HFF-Myc (cell line): ENCODE results near the gene TLE5.

Source experiments
- DNase-seq: peaks from one replicate; pipeline ENCODE4 v3.0.0-alpha.2; 2011; ENCODE audit warnings: low read depth; ENCODE audit errors: extremely low read depth
- H3K4me3 ChIP-seq: replicated peaks from 2 replicates; pipeline ENCODE4 v1.5.1; 2011; ENCODE audit warnings: low read depth, mild to moderate bottlenecking, control low read depth, low read length
- TF ChIP-seq, protein P1 (sequence below): IDR thresholded peaks from 2 replicates; pipeline ENCODE4 v1.5.1; 2012; ENCODE audit warnings: mild to moderate bottlenecking, low read depth, low read length, control low read depth; ENCODE audit errors: missing control alignments

The TLE5 gene

DNA sequence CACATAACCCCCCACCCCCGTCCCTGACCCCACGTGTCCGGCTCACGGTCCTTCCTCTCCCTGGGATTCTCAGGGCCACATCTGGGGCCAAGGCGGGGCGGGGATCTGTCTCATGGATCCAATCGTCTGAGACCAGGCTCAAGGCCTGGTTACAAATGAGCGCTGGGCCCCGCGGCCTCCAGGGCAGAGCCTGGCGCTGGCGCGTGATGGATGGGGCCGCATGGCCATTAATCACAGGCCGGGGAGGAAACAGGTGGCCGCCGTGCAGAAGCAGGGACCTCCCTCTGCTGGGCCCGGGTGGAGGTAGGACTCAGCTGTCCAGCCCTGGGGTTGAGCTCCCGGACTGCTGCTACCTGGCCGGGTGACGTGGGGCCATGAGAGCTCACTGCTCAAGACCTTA is 5.8 kb upstream of the TLE5 start:
- no peak overlapping the region for H3K4me3 ChIP-seq
- TF ChIP-seq, protein P1, sequence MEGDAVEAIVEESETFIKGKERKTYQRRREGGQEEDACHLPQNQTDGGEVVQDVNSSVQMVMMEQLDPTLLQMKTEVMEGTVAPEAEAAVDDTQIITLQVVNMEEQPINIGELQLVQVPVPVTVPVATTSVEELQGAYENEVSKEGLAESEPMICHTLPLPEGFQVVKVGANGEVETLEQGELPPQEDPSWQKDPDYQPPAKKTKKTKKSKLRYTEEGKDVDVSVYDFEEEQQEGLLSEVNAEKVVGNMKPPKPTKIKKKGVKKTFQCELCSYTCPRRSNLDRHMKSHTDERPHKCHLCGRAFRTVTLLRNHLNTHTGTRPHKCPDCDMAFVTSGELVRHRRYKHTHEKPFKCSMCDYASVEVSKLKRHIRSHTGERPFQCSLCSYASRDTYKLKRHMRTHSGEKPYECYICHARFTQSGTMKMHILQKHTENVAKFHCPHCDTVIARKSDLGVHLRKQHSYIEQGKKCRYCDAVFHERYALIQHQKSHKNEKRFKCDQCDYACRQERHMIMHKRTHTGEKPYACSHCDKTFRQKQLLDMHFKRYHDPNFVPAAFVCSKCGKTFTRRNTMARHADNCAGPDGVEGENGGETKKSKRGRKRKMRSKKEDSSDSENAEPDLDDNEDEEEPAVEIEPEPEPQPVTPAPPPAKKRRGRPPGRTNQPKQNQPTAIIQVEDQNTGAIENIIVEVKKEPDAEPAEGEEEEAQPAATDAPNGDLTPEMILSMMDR = no peak
- no peak for DNase-seq

DNA sequence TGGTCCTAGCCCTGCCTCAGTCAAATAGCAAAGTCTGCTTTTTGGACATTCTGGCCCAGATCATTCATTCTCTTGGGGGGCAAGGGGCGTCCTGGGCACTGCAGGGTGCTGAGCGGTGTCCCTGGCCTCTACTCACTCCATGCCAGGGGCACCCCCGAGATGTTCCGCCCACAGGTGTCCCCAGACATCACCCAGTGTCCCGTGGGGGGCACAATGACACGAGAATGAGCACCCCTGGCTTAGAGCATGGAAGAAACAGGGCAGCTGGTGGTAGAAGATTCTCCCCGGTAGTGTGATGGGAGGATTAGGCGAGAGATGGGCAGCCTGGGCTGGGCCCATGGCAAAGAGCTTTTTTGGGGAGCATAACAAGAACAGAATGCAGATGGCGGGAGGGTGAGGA is 5.3 kb upstream of the TLE5 start:
- no peak overlapping the region for H3K4me3 ChIP-seq
- no peak for DNase-seq
- TF ChIP-seq, protein P1 = no peak

- no peak for DNase-seq
- TF ChIP-seq, protein P1 = no peak
These were observed 4.3 kb upstream of the TLE5 start for GRCh38 chr19:3066482-3067049.

DNA sequence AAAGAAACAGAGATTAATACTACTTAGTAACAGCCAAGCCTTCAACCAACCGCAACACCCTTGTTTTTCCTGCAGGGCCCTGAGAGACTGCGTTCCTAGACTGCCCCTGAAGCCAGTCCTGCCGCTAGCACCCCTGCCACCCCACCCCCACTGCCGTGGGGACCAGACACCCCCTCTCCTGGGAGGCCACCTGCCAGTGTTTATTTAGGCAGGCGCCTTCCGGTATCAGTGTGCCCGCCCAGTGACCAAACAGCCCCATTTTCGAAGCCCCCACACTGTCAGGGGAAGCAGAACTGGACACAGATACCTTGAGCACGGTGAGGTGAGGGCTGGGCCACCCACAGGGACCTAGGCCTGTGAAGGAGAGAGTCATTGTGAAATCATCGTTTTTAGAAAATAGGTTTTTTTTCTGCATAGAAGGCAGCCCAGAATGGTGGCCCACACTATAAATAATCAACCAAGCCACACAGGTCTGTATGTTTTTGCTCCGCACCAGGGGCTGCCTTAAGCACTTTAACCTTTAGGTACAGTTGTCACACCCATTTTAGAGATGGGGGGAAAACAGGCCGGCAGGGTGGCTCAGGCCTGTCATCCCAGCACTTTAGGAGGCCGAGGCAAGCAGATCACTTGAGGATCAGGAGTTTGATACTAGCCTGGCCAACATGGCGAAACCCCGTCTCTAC is 3.5 kb upstream of the TLE5 start:
- TF ChIP-seq, protein P1 = no peak
- no peak for DNase-seq
- H3K4me3 ChIP-seq = no peak overlapping the region

More at GRCh38 chr19:3066482-3067049, 4.3 kb upstream of the TLE5 start:
- H3K4me3 ChIP-seq = no peak overlapping the region

- TF ChIP-seq, protein P1 = no peak
- no peak overlapping the region for H3K4me3 ChIP-seq
- no peak for DNase-seq
These were observed 1.7 kb upstream of the TLE5 start for GRCh38 chr19:3064011-3064330.

- peak overlapping the region; percentile 82 for H3K4me3 ChIP-seq
- TF ChIP-seq, protein P1 = no peak
- no peak for DNase-seq
These were observed 823 bp downstream of the TLE5 start for GRCh38 chr19:3061182-3062161.
